Psoas muscle (tissue), 8 donors: ENCODE data around the gene SOCS7. TPM values are rescaled to one million over a fixed set of nuclear protein-coding genes. Genes with fewer than 3 reads are reported as not detected.

ENCODE experiments used
- ATAC-seq, 4 donors: fragments of 200-7000 bp; cut with Tn5 transposase; one replicate each; pipeline ENCODE4 v1.9.1; 2020; ENCODE audit warnings: moderate library complexity in 3 of 4, mild to moderate bottlenecking in 2 of 4
- DNase-seq, 2 donors: peaks; one replicate each; pipeline ENCODE4 v3.0.0-alpha.2; 2020
- H3K27ac ChIP-seq: fragments of 200-600 bp; one replicate; pipeline ENCODE4 v1.8.0; 2022
- H3K27me3 ChIP-seq, 3 donors: fragments of 200-600 bp in 1 of 3; one replicate each; pipeline versions ENCODE4 v1.6.1 to v1.8.0; 2013 to 2022; ENCODE audit warnings: low read length in 2 of 3, mild to moderate bottlenecking in 2 of 3, moderate library complexity in 1 of 3; ENCODE audit not compliant: insufficient read depth in 3 of 3
- H3K36me3 ChIP-seq, 2 donors: fragments of 200-600 bp in 1 of 2; one replicate each; pipeline versions ENCODE4 v1.6.1 to v1.8.0; 2013 to 2022; ENCODE audit warnings: low read depth in 1 of 2, mild to moderate bottlenecking in 1 of 2, moderate library complexity in 1 of 2; ENCODE audit not compliant: insufficient read depth in 1 of 2
- H3K4me1 ChIP-seq: fragments of 200-600 bp; one replicate; pipeline ENCODE4 v1.8.0; 2022
- H3K4me3 ChIP-seq: fragments of 200-600 bp; one replicate; pipeline ENCODE4 v1.8.0; 2022; ENCODE audit warnings: mild to moderate bottlenecking
- H3K9me3 ChIP-seq: fragments of 200-600 bp; one replicate; pipeline ENCODE4 v1.8.0; 2022
- WGBS, 3 donors: extraction: QIAGEN DNeasy Blood & Tissue Kit; methylation state at CpG; one replicate each; pipeline versions ENCODE4 v1.1.6 to v1.1.7; 2013; 5-methylcytosine and 5-hydroxymethylcytosine counted together
- intact Hi-C, 2 donors: fragments of 100-400 bp; cut with DNase I; formaldehyde crosslinking; loops; one replicate each; pipeline versions ENCODE4 v1.11.0 to v1.14.2; 2022
- polyA plus RNA-seq, 3 donors: library from polyadenylated mRNA; stranded (reverse); fragments of 200-250 nt; gene quantifications; one replicate each; pipeline ENCODE4 v1.2.3, GENCODE V29; 2013
- total RNA-seq, 4 donors: library from RNA; stranded (reverse); fragmentation: NEBNext Ultra II Directional in 2 of 4; extraction: Animal tissue kit (Norgen Biotek cat#: 25700) in 2 of 4; gene quantifications; one replicate each; pipeline versions ENCODE4 v1.2.1 to v1.2.4, GENCODE V29; 2021 to 2023
- TF ChIP-seq, protein P1 (sequence below): fragments of 200-600 bp; IDR thresholded peaks from one replicate; pipeline ENCODE4 v1.8.0; 2022; ENCODE audit warnings: antibody characterized with exemption
- donor health status: healthy with polysubstance abuse.
- donor health status: DM: no; HTN: no; CAD: no; lungs with moderate emphysema.
- donor health status: Bipolar disorder and iron deficiency.
- donor health status: healthy.
- donor health status: DM: yes; HTN: yes; CAD: no.
- donor health status: DM: no; HTN: no; CAD: no.
- donor health status: DM: no; HTN: no; CAD: no.
- donor health status: DM: yes; HTN: yes; CAD: no.

The SOCS7 gene
- total and polyA plus RNA-seq, 7 donors: 6.6 to 28.9 (median 23.9) TPM

DNA sequence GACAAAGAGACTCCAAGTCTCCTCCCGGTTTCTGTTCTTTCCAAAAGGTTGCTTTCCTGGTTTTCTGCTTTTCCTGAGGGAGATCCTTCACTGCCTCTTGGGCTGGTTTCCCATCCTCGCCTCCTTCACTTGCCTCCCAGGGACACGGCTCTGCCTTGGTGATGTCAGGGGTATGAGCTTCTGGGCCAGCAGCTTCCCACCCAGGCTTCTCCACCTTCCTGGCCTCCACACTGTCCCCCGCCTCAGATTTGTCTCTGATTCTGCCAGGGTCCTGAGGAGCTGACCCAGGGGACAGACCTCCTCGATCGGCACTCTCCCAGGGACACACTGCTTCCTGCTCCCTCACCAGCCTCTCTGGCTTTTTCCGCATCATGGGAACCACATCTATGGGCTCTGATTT, 22.4 kb upstream of the SOCS7 start:
- intact Hi-C loops: no loop called here
- H3K27me3 ChIP-seq: peaks cover 0 to 5% (median 0%) of the 10 kb centered on the region in 3 donors
- WGBS, 3 donors: 70 to 80% (median 75%) methylated on average over 7 of the region's 7 CpGs
- no peak overlapping the region for H3K27ac ChIP-seq
- H3K4me3 ChIP-seq: no peak overlapping the region
- no peak for ATAC-seq
- TF ChIP-seq, protein P1, sequence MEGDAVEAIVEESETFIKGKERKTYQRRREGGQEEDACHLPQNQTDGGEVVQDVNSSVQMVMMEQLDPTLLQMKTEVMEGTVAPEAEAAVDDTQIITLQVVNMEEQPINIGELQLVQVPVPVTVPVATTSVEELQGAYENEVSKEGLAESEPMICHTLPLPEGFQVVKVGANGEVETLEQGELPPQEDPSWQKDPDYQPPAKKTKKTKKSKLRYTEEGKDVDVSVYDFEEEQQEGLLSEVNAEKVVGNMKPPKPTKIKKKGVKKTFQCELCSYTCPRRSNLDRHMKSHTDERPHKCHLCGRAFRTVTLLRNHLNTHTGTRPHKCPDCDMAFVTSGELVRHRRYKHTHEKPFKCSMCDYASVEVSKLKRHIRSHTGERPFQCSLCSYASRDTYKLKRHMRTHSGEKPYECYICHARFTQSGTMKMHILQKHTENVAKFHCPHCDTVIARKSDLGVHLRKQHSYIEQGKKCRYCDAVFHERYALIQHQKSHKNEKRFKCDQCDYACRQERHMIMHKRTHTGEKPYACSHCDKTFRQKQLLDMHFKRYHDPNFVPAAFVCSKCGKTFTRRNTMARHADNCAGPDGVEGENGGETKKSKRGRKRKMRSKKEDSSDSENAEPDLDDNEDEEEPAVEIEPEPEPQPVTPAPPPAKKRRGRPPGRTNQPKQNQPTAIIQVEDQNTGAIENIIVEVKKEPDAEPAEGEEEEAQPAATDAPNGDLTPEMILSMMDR: no peak
- H3K4me1 ChIP-seq: no peaks in the 10 kb centered on the region
- no peak for DNase-seq
- H3K9me3 ChIP-seq: no peaks in the 10 kb centered on the region
- no peaks in the 10 kb centered on the region for H3K36me3 ChIP-seq

DNA sequence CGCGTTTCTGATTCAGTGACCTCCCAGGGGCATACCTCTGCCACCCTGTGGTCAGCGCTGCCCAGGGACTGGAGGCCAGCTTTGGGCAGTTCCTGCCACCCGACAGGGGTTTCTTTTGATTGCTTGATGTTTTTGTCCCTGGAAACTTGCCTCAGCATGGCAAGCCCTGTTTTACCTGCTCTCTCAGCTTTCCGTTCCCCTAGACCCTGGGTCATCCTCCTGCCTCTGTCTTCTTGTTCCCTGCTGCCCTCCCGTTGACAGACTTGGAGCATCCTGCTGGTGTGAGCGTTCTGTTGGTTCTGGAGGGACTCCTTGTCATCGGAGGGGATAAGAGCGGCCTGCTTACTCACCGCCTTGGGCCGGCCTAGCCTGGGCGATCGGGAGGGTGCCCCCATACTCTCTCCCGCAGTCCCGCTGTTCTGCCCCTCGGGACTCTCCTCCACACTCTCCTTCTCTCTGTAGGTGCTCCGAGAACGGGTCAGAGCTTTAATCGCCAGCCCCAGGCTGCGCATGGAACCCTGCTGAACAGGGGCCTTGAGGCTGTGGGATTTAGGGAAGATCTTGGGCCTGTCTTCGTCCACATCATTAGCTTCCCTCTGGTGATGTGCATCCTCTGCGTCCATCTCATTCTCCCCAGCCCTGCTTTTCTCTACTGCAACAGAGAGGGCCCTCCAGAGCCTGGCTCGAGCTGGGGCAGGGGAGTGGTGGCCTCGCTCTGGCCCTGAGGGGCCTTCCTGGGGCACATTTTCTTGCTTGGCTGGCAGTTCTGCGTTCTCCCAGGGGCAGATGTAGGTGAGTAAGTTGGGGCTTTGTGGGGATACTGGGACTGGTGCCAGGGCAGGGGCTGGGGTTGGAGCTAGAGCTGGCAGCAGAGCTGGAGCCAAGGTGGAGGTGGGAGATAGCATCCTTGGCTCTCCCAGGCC, 21.6 kb upstream of the SOCS7 start:
- TF ChIP-seq, protein P1: no peak
- Histone ChIP-seq H3K27me3 (peaks cover 0 to 5% (median 0%) of the 10 kb centered on the region in 3 donors), H3K4me1 (no peaks in the 10 kb centered on the region), H3K9me3 (no peaks in the 10 kb centered on the region), H3K4me3 (no peak overlapping the region), H3K27ac (no peak overlapping the region), H3K36me3 (no peaks in the 10 kb centered on the region)
- intact Hi-C loops: no loop called here
- ATAC-seq (no peak), DNase-seq (no peak)
- 84 to 86% (median 86%) methylated on average over 25 of the region's 25 CpGs for WGBS, 3 donors

DNA sequence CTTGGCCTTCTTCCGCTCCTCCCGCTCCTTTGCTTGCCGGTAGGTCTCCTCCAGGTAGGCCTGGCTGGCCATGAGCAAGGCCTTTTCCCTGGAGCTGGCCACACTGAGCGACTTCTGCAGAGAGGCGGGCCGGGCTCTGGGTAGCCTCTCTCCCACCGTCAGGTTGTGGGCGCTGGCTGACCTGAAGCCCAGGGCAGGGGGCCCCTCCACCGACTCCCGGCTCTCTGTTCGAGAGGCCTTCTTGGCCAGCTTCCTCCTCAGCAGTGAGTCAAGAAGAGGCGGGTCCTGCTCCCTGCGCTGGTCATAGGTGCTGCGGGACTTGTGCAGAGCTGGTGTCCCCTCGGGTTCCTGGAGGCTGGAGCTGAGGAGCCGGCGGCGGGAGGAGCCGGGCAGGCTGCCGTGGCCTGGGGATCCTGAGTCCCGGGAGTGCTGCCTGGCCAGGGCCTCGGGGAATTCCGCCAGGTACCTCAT, 20.7 kb upstream of the SOCS7 start:
- DNase-seq (no peak), ATAC-seq (no peak)
- TF ChIP-seq, protein P1: no peak
- Histone ChIP-seq H3K4me3 (no peak overlapping the region), H3K27ac (no peak overlapping the region), H3K36me3 (no peaks in the 10 kb centered on the region), H3K9me3 (no peaks in the 10 kb centered on the region), H3K27me3 (peaks cover 0 to 5% (median 0%) of the 10 kb centered on the region in 3 donors), H3K4me1 (no peaks in the 10 kb centered on the region)
- intact Hi-C loops: no loop called here
- WGBS, 3 donors: 85 to 87% (median 86%) methylated on average over 23 of the region's 23 CpGs

DNA sequence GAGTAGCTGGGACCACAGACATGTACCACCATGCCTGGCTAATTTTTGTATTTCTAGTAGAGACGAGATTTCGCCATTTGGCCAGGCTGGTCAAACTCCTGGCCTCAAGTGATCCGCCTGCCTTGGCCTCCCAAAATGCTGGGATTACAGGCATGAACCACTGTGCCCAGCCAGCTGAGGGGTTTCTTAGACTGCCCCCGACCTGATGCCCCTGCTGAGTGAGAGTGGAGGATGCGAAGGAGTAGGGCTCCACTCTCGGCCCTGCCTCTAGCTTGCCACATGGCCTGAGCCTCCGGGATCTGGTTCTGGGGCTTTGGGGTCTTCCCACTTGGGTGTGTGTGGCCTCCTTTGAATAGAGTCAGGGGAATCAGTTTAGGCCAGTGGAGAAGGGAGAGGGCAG, 18.9 kb upstream of the SOCS7 start:
- ATAC-seq (no peak), DNase-seq (no peak)
- TF ChIP-seq, protein P1: no peak
- intact Hi-C loops: no loop called here
- WGBS, 3 donors: 81 to 85% (median 84%) methylated on average over 7 of the region's 7 CpGs
- Histone ChIP-seq H3K4me1 (no peaks in the 10 kb centered on the region), H3K27ac (no peak overlapping the region), H3K9me3 (no peaks in the 10 kb centered on the region), H3K4me3 (no peak overlapping the region), H3K36me3 (no peaks in the 10 kb centered on the region), H3K27me3 (peaks cover 0 to 5% (median 0%) of the 10 kb centered on the region in 3 donors)
